K562 (cell line): ENCODE results near the gene KRT35. TPM values are rescaled to one million over a fixed set of nuclear protein-coding genes. Genes with fewer than 3 reads are reported as not detected.

Source experiments
- BHLHE40 ChIP-seq: IDR thresholded peaks from 2 replicates; pipeline ENCODE4 v1.6.1; 2011; ENCODE audit warnings: low read length, improper control_type of control experiment
- CBFA2T2 ChIP-seq: fragments of 450-650 bp; conservative IDR thresholded peaks from 2 replicates; pipeline ENCODE4 v1.6.1; 2017; ENCODE audit warnings: mild to moderate bottlenecking
- E2F6 ChIP-seq, 2 experiments: IDR thresholded peaks; 2 replicates each; pipeline ENCODE4 v1.6.1; 2011; ENCODE audit warnings: borderline replicate concordance in 1 of 2, control low read depth in 1 of 2, low read depth in 1 of 2, low read length in 1 of 2, mild to moderate bottlenecking in 1 of 2, mixed read lengths in 1 of 2, moderate library complexity in 1 of 2; ENCODE audit not compliant: insufficient read depth in 1 of 2, insufficient read length in 1 of 2, poor library complexity in 1 of 2, severe bottlenecking in 1 of 2; ENCODE audit errors: extremely low read depth in 1 of 2
- ESRRA ChIP-seq: fragments of 450-650 bp; IDR thresholded peaks from 2 replicates; pipeline ENCODE4 v1.6.1; 2014; ENCODE audit warnings: low read depth, mild to moderate bottlenecking, moderate library complexity, borderline replicate concordance
- GATAD2B ChIP-seq: fragments of 450-650 bp; IDR thresholded peaks from 2 replicates; pipeline ENCODE4 v1.6.1; 2017; ENCODE audit warnings: mild to moderate bottlenecking, borderline replicate concordance
- MAZ ChIP-seq, 2 experiments: fragments of 450-650 bp in 1 of 2; sonication (generic) in 1 of 2; formaldehyde crosslinking; IDR thresholded peaks in 1 of 2; conservative IDR thresholded peaks in 1 of 2; 2 replicates each; pipeline versions ENCODE4 v1.4.0 to v1.5.0; 2020; ENCODE audit warnings: mild to moderate bottlenecking in 1 of 2, missing genetic modification reagents in 1 of 2
- MNT ChIP-seq, 2 experiments: fragments of 450-650 bp; conservative IDR thresholded peaks; 2 replicates each; pipeline ENCODE4 v1.6.1; 2017; ENCODE audit warnings: mild to moderate bottlenecking in 2 of 2, moderate library complexity in 2 of 2
- POLR2B ChIP-seq: fragments of 450-650 bp; IDR thresholded peaks from 2 replicates; pipeline ENCODE4 v1.6.1; 2018; ENCODE audit warnings: low read depth; ENCODE audit not compliant: partially characterized antibody
- RCOR1 ChIP-seq, 2 experiments: IDR thresholded peaks; 2 replicates each; pipeline ENCODE4 v1.6.1; 2012; ENCODE audit warnings: low read depth in 2 of 2, low read length in 2 of 2, borderline replicate concordance in 1 of 2, improper control_type of control experiment in 1 of 2
- TEAD1 ChIP-seq, 2 experiments: fragments of 450-650 bp in 1 of 2; sonication (generic) in 1 of 2; formaldehyde crosslinking; IDR thresholded peaks; 2 replicates each; pipeline versions ENCODE4 v1.4.0 to v1.8.0; 2020 to 2022; ENCODE audit warnings: mild to moderate bottlenecking in 2 of 2, missing genetic modification reagents in 1 of 2
- UBTF ChIP-seq, 2 experiments: IDR thresholded peaks; 2 replicates each; pipeline ENCODE4 v1.6.1; 2012; ENCODE audit warnings: improper control_type of control experiment in 2 of 2, low read depth in 2 of 2, low read length in 2 of 2, borderline replicate concordance in 1 of 2
- ZNF133 ChIP-seq: fragments of 250-450 bp; sonication (Bioruptor Pico); IDR thresholded peaks from 2 replicates; pipeline ENCODE4 v1.4.0; 2020; ENCODE audit warnings: mild to moderate bottlenecking
- ZNF24 ChIP-seq: fragments of 450-650 bp; IDR thresholded peaks from 2 replicates; pipeline ENCODE4 v1.6.1; 2016
- ZNF589 ChIP-seq: fragments of 200-800 bp; sonication (Bioruptor generic); IDR thresholded peaks from 2 replicates; pipeline ENCODE4 v1.6.1; 2016; ENCODE audit warnings: low read depth, missing genetic modification characterization, missing compliant biosample characterization
- ZNF592 ChIP-seq: fragments of 450-650 bp; IDR thresholded peaks from 2 replicates; pipeline ENCODE4 v1.6.1; 2017; ENCODE audit warnings: antibody characterized with exemption, mild to moderate bottlenecking
- polyA plus RNA-seq, 8 experiments: library from polyadenylated mRNA; depleted of rRNA in 4 of 8; stranded (reverse) in 5 of 8; unstranded in 3 of 8; fragments of >200 nt; fragmentation: Nextera tagmentation in 2 of 8; fragmentation: Illumina TruSeq in 1 of 8; extraction: Ambion mirVana in 2 of 8; extraction: Trizol in 1 of 8; gene quantifications; 2 replicates each; pipeline versions ENCODE4 v1.2.1 to v1.2.3, GENCODE V29; 2011 to 2014; ENCODE audit warnings: inconsistent platforms in 1 of 8, missing spikeins in 1 of 8
- total RNA-seq, 7 experiments: library from RNA; depleted of rRNA in 6 of 7; stranded (reverse); fragments of >200 nt in 6 of 7; fragmentation: Illumina TruSeq in 2 of 7; extraction: Trizol in 2 of 7; gene quantifications; 2 replicates each; pipeline versions ENCODE4 v1.2.1 to v1.2.3, GENCODE V29; 2011 to 2021; ENCODE audit warnings: low replicate concordance in 1 of 7

Gene KRT35
- total and polyA plus RNA-seq, 9 of the 15 experiments (the other 6 are each of a cell fraction or from before 2014, with no cell fraction given): not detected

GRCh38 chr17:41530062-41531048 is 49.4 kb upstream of the KRT35 start (continued):
- TF ChIP-seq E2F6 (IDR thresholded peaks at IDR 0.05; ENCODE audit: borderline replicate concordance in 1 of 2, extremely low read depth in 1 of 2, insufficient read depth in 1 of 2, insufficient read length in 1 of 2, low read depth in 1 of 2, low read length in 1 of 2, poor library complexity in 1 of 2, severe bottlenecking in 1 of 2) (peak in 1 of 2 experiments; percentile 57), ZNF24 (no peak), TEAD1 (CRISPR knock-in tag; IDR thresholded peaks at IDR 0.05) (peak in 1 of 2 experiments; percentile 72; a peak in 1 of 4 replicates), UBTF (IDR thresholded peaks at IDR 0.05; ENCODE audit: borderline replicate concordance in 1 of 2, low read depth in 2 of 2, low read length in 2 of 2) (peak in 1 of 2 experiments; percentile 58; a peak in 1 of 4 replicates), CBFA2T2 (0 out of 2 replicates have a peak, but pooled peaks have one; percentile 31), BHLHE40 (peak; percentile 63; the same call in 1 of the 2 replicates), ZNF133 (0 out of 2 replicates have a peak, but pooled peaks have one; percentile 9), ZNF589 (CRISPR knock-in tag) (peak; percentile 32; the same call in 1 of the 2 replicates), ESRRA (peak; percentile 56), MAZ (CRISPR knock-in tag; conservative IDR thresholded peaks at IDR 0.05 in 1 of 2, IDR thresholded peaks at IDR 0.05 in 1 of 2) (peak; percentile 10 to 38; a peak in 3 of 4 replicates), ZNF592 (peak; percentile 31; the same call in 1 of the 2 replicates), MNT (conservative IDR thresholded peaks at IDR 0.05) (peak in 1 of 2 experiments; percentile 66; a peak in 2 of 4 replicates), RCOR1 (IDR thresholded peaks at IDR 0.05; ENCODE audit: borderline replicate concordance in 1 of 2, low read depth in 2 of 2, low read length in 2 of 2) (peak; percentile 6 to 92; a peak in 2 of 4 replicates), POLR2B (peak; percentile 45), GATAD2B (peak; percentile 89)
